Smooth muscle cell (in vitro differentiated cells): Measurements from ENCODE around the gene ZDHHC19. TPM values are rescaled to one million over a fixed set of nuclear protein-coding genes. Genes with fewer than 3 reads are reported as not detected.
"Not testable (repeated sequence)": the region's sequence is repeated elsewhere in the genome, so short reads cannot be mapped to it uniquely, and the experiment has no call there.

ENCODE experiments used
- DNase-seq: peaks from one replicate; lab custom pipeline; 2025; ENCODE audit not compliant: unreplicated experiment; lab: John Stamatoyannopoulos, UW
- H2AFZ ChIP-seq: fragments of 200-600 bp; sonication (generic); 2 replicates; pipeline ENCODE4 v1.6.0; 2016; ENCODE audit warnings: antibody characterized with exemption, low read depth, mild to moderate bottlenecking
- H3F3A ChIP-seq: fragments of 200-600 bp; sonication (generic); 2 replicates; pipeline ENCODE4 v1.6.0; 2017; ENCODE audit warnings: antibody characterized with exemption, low read depth
- H3K27ac ChIP-seq: fragments of 200-600 bp; sonication (generic); 2 replicates; pipeline ENCODE4 v1.5.1; 2016; ENCODE audit warnings: low read depth, mild to moderate bottlenecking
- H3K27me3 ChIP-seq: fragments of 200-600 bp; sonication (generic); 2 replicates; pipeline ENCODE4 v1.6.1; 2016; ENCODE audit warnings: low read depth, mild to moderate bottlenecking
- H3K36me3 ChIP-seq: fragments of 200-600 bp; sonication (generic); 2 replicates; pipeline ENCODE4 v1.5.1; 2016; ENCODE audit warnings: low read depth
- H3K4me1 ChIP-seq: fragments of 200-600 bp; sonication (generic); 2 replicates; pipeline ENCODE4 v1.5.1; 2016; ENCODE audit warnings: low read depth
- H3K4me2 ChIP-seq: fragments of 200-600 bp; sonication (generic); 2 replicates; pipeline ENCODE4 v1.6.0; 2016; ENCODE audit warnings: mild to moderate bottlenecking
- H3K4me3 ChIP-seq: fragments of 200-600 bp; sonication (generic); 2 replicates; pipeline ENCODE4 v1.5.1; 2016; ENCODE audit warnings: mild to moderate bottlenecking
- H3K79me2 ChIP-seq: fragments of 200-600 bp; sonication (generic); 2 replicates; pipeline ENCODE4 v1.6.0; 2016; ENCODE audit warnings: low read depth, mild to moderate bottlenecking
- H3K9ac ChIP-seq: fragments of 200-600 bp; sonication (generic); 2 replicates; pipeline ENCODE4 v1.6.0; 2016; ENCODE audit warnings: low read depth
- H3K9me3 ChIP-seq: fragments of 200-600 bp; sonication (generic); replicated peaks from 2 replicates; pipeline ENCODE4 v1.5.1; 2016; ENCODE audit warnings: low read depth
- H4K20me1 ChIP-seq: fragments of 200-600 bp; sonication (generic); 2 replicates; pipeline ENCODE4 v1.6.0; 2016; ENCODE audit warnings: low read depth
- WGBS: methylation state at CpG from one replicate; pipeline ENCODE4 v1.1.7; 2016; ENCODE audit warnings: low lambda C conversion rate; 5-methylcytosine and 5-hydroxymethylcytosine counted together
- polyA plus RNA-seq: library from polyadenylated mRNA; unstranded; fragments of >200 nt; fragmentation: Nextera tagmentation; extraction: Ambion mirVana; gene quantifications from 2 replicates; pipeline ENCODE4 v1.2.1, GENCODE V29; 2016
- total RNA-seq: library from RNA; depleted of rRNA; stranded (reverse); fragments of >200 nt; gene quantifications from 2 replicates; pipeline ENCODE4 v1.2.3, GENCODE V29; 2014
- TF ChIP-seq, protein P1 (sequence below): fragments of 200-600 bp; sonication (generic); IDR thresholded peaks from 2 replicates; pipeline ENCODE4 v1.5.1; 2017; ENCODE audit warnings: borderline replicate concordance, mild to moderate bottlenecking, antibody characterized with exemption; ENCODE audit not compliant: insufficient read depth, poor library complexity, severe bottlenecking

Gene ZDHHC19
- total and polyA plus RNA-seq, 2 experiments from 2014 or later = not detected

DNA sequence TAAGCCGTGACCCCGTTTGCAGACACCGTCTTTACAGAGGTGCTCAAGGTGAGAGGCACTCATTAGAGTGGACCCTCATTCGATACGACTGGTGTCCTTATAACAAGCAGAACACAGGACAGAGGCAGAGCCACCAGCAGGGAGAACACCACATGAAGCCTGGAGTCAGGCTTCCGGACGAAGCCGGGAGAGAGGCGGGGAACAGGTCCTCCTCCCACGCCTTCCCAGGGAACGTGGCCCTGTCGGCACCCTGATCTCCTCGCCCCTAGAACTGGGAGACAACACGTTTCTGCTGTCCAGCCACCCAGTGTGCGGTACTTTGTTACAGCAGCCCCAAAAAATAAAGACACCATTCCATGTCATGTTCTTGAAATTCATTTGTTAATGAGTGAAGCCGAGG lies 33.6 kb downstream of the ZDHHC19 start:
- H3K4me2 ChIP-seq = no peak overlapping the region
- 90% methylated on average over 16 of the region's 16 CpGs for WGBS

DNA sequence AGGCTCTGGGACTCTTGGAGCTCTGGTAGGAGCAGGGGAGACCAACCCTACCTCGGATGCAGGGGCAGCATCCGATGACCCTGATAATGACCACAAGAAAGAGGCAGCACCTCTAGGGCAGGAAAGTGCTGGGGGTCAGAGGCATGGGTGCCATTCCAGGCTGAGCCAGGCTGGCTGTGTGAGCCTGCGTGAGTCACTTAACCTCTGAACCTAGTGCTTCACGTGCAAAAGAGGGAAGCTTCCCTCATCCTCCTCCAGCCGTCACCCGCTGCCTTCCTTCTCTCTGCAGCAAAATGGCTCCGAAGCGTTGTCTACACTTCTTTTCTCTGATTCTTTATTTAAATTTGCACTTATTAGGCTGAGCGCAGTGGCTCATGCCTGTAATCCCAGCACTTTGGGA lies 35.5 kb downstream of the ZDHHC19 start:
- H3K27me3 ChIP-seq = no peaks in the 10 kb centered on the region

More for the DNA sequence above, 33.6 kb downstream of the ZDHHC19 start:
- peaks cover 5% of the 10 kb centered on the region for H3K4me1 ChIP-seq
- no peaks in the 10 kb centered on the region for H3K36me3 ChIP-seq
- no peaks in the 10 kb centered on the region for H3F3A ChIP-seq
- no peak overlapping the region for H2AFZ ChIP-seq
- no peaks in the 10 kb centered on the region for H3K9me3 ChIP-seq
- no peak overlapping the region for H3K4me3 ChIP-seq
- H3K79me2 ChIP-seq = no peaks in the 10 kb centered on the region
- no peak overlapping the region for H3K9ac ChIP-seq
- H3K27me3 ChIP-seq = no peaks in the 10 kb centered on the region
- DNase-seq = no peak
- no peak overlapping the region for H3K27ac ChIP-seq
- no peaks in the 10 kb centered on the region for H4K20me1 ChIP-seq
- TF ChIP-seq, protein P1, sequence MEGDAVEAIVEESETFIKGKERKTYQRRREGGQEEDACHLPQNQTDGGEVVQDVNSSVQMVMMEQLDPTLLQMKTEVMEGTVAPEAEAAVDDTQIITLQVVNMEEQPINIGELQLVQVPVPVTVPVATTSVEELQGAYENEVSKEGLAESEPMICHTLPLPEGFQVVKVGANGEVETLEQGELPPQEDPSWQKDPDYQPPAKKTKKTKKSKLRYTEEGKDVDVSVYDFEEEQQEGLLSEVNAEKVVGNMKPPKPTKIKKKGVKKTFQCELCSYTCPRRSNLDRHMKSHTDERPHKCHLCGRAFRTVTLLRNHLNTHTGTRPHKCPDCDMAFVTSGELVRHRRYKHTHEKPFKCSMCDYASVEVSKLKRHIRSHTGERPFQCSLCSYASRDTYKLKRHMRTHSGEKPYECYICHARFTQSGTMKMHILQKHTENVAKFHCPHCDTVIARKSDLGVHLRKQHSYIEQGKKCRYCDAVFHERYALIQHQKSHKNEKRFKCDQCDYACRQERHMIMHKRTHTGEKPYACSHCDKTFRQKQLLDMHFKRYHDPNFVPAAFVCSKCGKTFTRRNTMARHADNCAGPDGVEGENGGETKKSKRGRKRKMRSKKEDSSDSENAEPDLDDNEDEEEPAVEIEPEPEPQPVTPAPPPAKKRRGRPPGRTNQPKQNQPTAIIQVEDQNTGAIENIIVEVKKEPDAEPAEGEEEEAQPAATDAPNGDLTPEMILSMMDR = no peak

DNA sequence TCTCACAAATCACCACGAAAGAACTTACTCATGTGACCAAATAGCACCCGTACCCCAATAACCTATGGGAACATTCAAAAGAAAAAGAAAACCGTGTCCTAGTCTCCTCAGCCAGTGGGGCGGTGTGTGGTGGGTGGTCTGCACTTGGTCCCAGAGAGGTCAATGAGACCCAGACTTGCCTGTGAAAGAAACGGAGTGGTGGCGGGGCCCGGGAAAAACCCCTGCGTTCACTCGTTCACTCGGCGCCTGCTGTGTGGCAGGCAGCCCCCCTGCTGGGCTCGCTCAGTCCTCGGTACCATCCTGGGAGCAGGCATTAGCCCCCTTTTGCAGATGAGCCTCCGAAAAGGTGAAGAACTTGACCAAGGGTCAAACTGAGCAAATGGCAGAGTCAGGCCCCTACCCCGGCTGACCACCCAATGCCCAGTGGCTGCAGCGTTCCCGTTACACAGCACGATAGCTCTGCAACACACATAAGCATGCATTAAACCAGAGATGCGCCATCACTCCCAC lies 36.0 kb downstream of the ZDHHC19 start:
- 93% methylated on average over 17 of the region's 19 CpGs for WGBS
- TF ChIP-seq, protein P1 = no peak
- DNase-seq = no peak

More for the DNA sequence above, 35.5 kb downstream of the ZDHHC19 start:
- Histone ChIP-seq H2AFZ (no peak overlapping the region), H3K36me3 (no peaks in the 10 kb centered on the region), H3K27ac (no peak overlapping the region), H3K4me1 (peaks cover 5% of the 10 kb centered on the region), H3K79me2 (no peaks in the 10 kb centered on the region), H3K4me3 (no peak overlapping the region), H4K20me1 (no peaks in the 10 kb centered on the region), H3F3A (no peaks in the 10 kb centered on the region), H3K4me2 (no peak overlapping the region), H3K9me3 (no peaks in the 10 kb centered on the region), H3K9ac (no peak overlapping the region)
- DNase-seq = no peak
- TF ChIP-seq, protein P1 = no peak
- WGBS = 90% methylated on average over 9 of the region's 9 CpGs

DNA sequence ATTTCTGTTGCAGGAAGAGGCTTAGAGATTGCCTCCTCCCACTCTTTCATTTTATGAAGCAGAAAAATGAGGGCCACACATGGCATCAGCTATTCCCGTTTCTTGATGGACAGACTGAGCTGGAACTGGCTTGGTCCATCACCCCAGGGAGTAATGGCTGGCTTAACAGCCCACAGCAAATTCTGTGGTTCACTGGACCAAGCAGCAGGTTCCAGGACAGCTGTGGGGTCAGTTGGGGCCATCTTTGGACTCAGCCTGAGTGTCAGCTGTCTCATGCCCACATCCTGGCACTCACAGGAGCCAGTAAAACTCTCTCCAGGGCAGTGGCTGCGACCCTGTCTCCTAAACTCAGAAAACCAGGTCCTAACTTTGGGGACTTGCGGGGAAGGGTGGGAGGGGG lies 36.5 kb downstream of the ZDHHC19 start:
- Histone ChIP-seq H3K4me2 (no peak overlapping the region), H3K4me1 (peaks cover 2% of the 10 kb centered on the region)
- WGBS = 80% methylated on average over 3 of the region's 3 CpGs

More for the DNA sequence above, 36.0 kb downstream of the ZDHHC19 start:
- no peak overlapping the region for H3K4me3 ChIP-seq
- no peaks in the 10 kb centered on the region for H3K9me3 ChIP-seq
- H3K27me3 ChIP-seq = no peaks in the 10 kb centered on the region
- H3K79me2 ChIP-seq = no peaks in the 10 kb centered on the region
- H3K9ac ChIP-seq = no peak overlapping the region
- H2AFZ ChIP-seq = no peak overlapping the region
- H4K20me1 ChIP-seq = no peaks in the 10 kb centered on the region
- H3K36me3 ChIP-seq = no peaks in the 10 kb centered on the region
- H3K4me2 ChIP-seq = no peak overlapping the region
- peaks cover 5% of the 10 kb centered on the region for H3K4me1 ChIP-seq
- H3K27ac ChIP-seq = no peak overlapping the region
- no peaks in the 10 kb centered on the region for H3F3A ChIP-seq

DNA sequence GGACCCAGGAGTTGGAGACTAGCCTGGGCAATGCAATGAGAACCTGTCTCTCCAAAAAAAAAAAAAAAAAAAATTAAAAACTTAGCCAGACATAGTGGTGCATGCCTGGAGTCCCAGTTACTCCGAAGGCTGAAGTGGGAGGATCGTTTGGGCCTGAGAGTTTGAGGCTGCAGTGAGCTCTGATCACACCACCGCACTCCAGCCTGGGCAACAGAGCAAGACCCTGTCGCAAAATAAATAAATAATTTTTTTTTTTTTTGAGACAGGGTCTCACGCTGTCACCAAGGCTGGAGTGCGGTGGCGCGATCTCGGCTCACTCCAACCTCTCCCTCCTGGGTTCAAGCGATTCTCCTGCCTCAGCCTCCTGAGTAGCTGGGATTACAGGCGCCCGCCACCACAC lies 40.9 kb downstream of the ZDHHC19 start:
- H3K9me3 ChIP-seq, DNase-seq, H3K36me3 ChIP-seq, H3K4me1 ChIP-seq, H3K4me2 ChIP-seq, H3K4me3 ChIP-seq, H4K20me1 ChIP-seq, H3K27ac ChIP-seq, H3K27me3 ChIP-seq, H3K9ac ChIP-seq, H3K79me2 ChIP-seq, H3F3A ChIP-seq, H2AFZ ChIP-seq: not testable (repeated sequence)
- WGBS = 93% methylated on average over 9 of the region's 12 CpGs

More for the DNA sequence above, 36.5 kb downstream of the ZDHHC19 start:
- Histone ChIP-seq H2AFZ (no peak overlapping the region), H3K9ac (no peak overlapping the region), H3K27ac (no peak overlapping the region), H3K27me3 (no peaks in the 10 kb centered on the region), H3K4me3 (no peak overlapping the region), H3K36me3 (no peaks in the 10 kb centered on the region), H4K20me1 (no peaks in the 10 kb centered on the region), H3K79me2 (no peaks in the 10 kb centered on the region), H3F3A (no peaks in the 10 kb centered on the region), H3K9me3 (no peaks in the 10 kb centered on the region)
- no peak for DNase-seq
- TF ChIP-seq, protein P1 = no peak
